ENCODE measurements around the gene CTSD. TPM values are rescaled to one million over a fixed set of nuclear protein-coding genes. Genes with fewer than 3 reads are reported as not detected.

Gene CTSD
- polyA plus RNA-seq, 1 donor from 2014 or later: 78.7 TPM

GRCh38 chr11:1757861-1758610 lies 5.7 kb downstream of the CTSD start:
- peaks cover 0 to 11% (median 4%) of the 10 kb centered on the region in 3 donors for H3K4me1 Mint-ChIP-seq
- H3K27ac Mint-ChIP-seq: peak overlapping the region in 2 of 3 donors; percentile 35 to 76
- no peaks in the 10 kb centered on the region for H3K9me3 Mint-ChIP-seq
- no peaks in the 10 kb centered on the region for H3K27me3 Mint-ChIP-seq
- H3K36me3 Mint-ChIP-seq: peaks cover 4% of the 10 kb centered on the region
- H3K4me3 Mint-ChIP-seq: peak overlapping the region in 1 of 4 donors; percentile 27

DNA sequence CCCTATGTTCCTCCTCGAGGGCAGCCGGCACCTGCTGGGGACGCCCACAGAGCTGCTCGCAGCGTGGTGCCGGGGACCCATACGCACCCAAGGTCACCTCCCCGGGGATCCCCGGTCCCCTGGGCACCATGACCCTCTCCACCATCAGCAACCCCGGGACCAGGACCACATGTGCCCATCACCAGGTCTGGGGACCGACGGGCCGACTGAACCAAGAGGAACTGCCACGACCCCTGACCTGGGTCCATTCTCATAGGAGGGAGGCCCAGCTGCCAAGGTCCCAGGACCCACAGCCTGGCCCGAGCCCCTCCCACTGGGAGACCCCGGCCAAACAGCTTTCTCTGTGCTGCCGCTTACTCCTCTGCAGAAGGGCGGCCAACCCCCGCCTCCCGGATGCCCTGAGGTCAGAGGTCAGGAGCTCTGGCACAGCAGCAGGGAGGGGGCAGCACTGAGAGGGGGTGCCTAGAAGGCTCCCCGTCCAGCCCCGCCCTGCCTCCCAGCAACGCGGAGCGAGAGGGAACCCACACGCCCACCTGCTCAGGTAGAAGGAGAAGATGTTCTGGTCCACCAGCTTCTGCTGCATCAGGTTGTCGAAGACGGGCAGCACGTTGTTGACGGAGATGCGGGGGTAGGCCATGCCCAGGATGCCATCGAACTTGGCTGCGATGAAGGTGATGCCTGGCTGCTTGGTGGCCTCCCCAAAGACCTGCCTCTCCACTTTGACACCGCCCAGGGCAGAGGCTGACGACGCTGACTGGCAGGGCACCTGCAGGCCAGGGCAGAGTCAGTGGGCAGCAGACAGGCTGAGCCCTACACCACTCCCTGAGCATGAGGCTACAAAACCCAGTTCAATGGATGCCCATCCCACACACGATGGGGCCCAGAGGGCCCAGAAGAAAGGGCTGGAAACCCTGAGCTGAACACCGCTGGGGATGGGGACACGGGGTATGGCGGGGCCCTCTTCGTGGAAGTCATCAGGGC lies 6.6 kb downstream of the CTSD start:
- H3K36me3 Mint-ChIP-seq: peaks cover 4% of the 10 kb centered on the region
- H3K9me3 Mint-ChIP-seq: no peaks in the 10 kb centered on the region
- peak overlapping the region in 1 of 3 donors; percentile 90 for H3K27ac Mint-ChIP-seq
- peak overlapping the region in 2 of 4 donors; percentile 35 to 57 for H3K4me3 Mint-ChIP-seq
- H3K27me3 Mint-ChIP-seq: no peaks in the 10 kb centered on the region
- peaks cover 0 to 6% (median 0%) of the 10 kb centered on the region in 3 donors for H3K4me1 Mint-ChIP-seq

DNA sequence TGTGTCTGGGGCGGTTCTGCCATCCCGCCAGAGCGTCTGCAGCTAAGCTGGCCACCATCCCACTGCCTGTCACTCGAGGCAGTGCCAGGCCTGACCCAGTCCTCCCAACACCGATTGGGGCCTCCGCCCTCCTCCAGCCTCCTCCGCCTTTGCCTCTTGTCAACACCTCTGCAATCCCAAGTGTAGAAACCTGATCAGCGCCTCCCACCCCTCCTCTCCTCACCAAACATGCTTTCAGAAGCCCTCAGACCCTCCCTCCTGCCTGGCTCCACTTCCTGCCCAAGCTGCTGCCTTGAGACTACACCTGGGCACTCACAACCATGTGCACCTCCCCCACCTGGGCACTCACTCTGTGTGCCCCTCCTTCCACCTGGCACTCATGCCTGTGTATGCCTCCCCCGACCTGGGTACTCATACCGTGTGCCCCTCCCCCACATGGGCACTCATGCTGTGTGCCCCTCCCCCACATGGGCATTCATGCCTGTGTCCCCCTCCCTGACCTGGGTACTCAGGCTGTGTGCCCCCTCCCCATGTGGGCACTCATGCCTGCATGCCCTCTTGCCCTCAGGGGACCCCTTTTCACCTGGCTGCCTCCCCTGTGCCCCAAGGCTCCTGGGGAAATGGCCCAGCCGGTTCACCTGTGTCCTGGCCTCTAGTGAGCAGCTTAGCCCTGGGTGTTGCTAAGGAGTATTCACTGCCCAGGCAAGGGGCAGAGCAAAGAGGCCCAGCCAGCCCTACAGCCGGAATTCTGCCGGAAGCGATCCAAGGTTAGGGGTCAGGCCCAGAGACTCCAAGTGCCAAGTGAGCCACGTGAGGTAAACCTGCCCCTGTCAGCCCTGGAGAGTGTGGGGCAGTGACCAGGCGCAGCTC lies 7.8 kb downstream of the CTSD start:
- Mint-ChIP-seq H3K27me3 (no peaks in the 10 kb centered on the region), H3K27ac (no peak overlapping the region), H3K4me3 (peak overlapping the region in 1 of 4 donors; percentile 87), H3K9me3 (no peaks in the 10 kb centered on the region), H3K36me3 (peaks cover 4% of the 10 kb centered on the region), H3K4me1 (peaks cover 0 to 3% (median 0%) of the 10 kb centered on the region in 3 donors)

GRCh38 chr11:1755344-1755691 lies 8.4 kb downstream of the CTSD start:
- H3K9me3 Mint-ChIP-seq: no peaks in the 10 kb centered on the region
- peak overlapping the region in 1 of 4 donors; percentile 87 for H3K4me3 Mint-ChIP-seq
- peaks cover 0 to 3% (median 0%) of the 10 kb centered on the region in 3 donors for H3K4me1 Mint-ChIP-seq
- H3K27me3 Mint-ChIP-seq: peaks cover 3% of the 10 kb centered on the region
- H3K36me3 Mint-ChIP-seq: peaks cover 4% of the 10 kb centered on the region
- no peak overlapping the region for H3K27ac Mint-ChIP-seq

DNA sequence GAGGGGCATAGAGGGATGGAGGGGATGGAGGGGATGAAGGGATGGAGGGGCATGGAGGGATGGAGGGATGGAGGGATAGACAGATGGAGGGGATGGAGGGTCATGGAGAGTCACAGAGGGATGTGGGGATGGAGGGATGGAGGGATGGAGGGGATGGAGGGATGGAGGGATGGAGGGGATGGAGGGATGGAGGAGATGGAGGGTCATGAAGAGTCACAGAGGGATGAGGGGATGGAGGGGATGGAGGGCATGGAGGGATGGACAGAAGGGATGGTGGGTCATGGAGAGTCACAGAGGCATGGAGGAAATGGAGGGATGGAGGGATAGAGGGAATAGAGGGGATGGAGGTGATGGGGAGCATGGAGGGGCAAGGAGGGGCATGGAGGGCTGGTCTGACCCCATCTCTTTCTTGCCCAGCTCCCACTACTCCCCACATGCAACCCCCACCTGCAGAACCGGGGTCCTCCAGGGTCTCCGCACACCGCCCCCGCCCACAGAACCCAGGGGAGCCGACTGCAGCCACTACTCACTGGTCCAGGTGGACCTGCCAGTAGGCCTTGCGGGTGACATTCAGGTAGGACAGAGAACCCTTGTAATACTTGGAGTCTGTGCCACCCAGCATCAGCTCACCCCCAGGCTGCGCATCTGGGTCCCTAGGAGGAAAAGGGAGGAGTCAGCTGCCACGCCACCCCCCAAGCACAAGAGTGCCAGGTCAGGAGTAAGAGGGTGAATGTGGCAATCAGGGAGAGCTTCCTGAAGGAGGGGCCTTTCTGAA lies 9.2 kb downstream of the CTSD start:
- peaks cover 5% of the 10 kb centered on the region for H3K36me3 Mint-ChIP-seq
- peaks cover 0 to 9% (median 0%) of the 10 kb centered on the region in 3 donors for H3K4me1 Mint-ChIP-seq
- H3K9me3 Mint-ChIP-seq: no peaks in the 10 kb centered on the region
- H3K4me3 Mint-ChIP-seq: peak overlapping the region in 1 of 4 donors; percentile 17
- peaks cover 11% of the 10 kb centered on the region for H3K27me3 Mint-ChIP-seq
- no peak overlapping the region for H3K27ac Mint-ChIP-seq

- H3K27ac Mint-ChIP-seq: no peak overlapping the region
- H3K27me3 Mint-ChIP-seq: peaks cover 13% of the 10 kb centered on the region
- no peaks in the 10 kb centered on the region for H3K9me3 Mint-ChIP-seq
- H3K4me1 Mint-ChIP-seq: peaks cover 0 to 10% (median 0%) of the 10 kb centered on the region in 3 donors
- no peak overlapping the region for H3K4me3 Mint-ChIP-seq
- peaks cover 5% of the 10 kb centered on the region for H3K36me3 Mint-ChIP-seq
Observed at GRCh38 chr11:1753929-1754305, 9.8 kb downstream of the CTSD start.

- H3K4me3 Mint-ChIP-seq: no peak overlapping the region
- peaks cover 15% of the 10 kb centered on the region for H3K27me3 Mint-ChIP-seq
- no peaks in the 10 kb centered on the region for H3K9me3 Mint-ChIP-seq
- no peak overlapping the region for H3K27ac Mint-ChIP-seq
- H3K4me1 Mint-ChIP-seq: peaks cover 0 to 10% (median 0%) of the 10 kb centered on the region in 3 donors
- H3K36me3 Mint-ChIP-seq: peaks cover 3% of the 10 kb centered on the region
Observed at GRCh38 chr11:1753229-1753928, 10.3 kb downstream of the CTSD start.

GRCh38 chr11:1752907-1753228 lies 10.9 kb downstream of the CTSD start:
- Mint-ChIP-seq H3K4me3 (no peak overlapping the region), H3K36me3 (peaks cover 3% of the 10 kb centered on the region), H3K9me3 (no peaks in the 10 kb centered on the region), H3K27ac (no peak overlapping the region), H3K4me1 (peaks cover 0 to 10% (median 0%) of the 10 kb centered on the region in 3 donors), H3K27me3 (peaks cover 15% of the 10 kb centered on the region)

DNA sequence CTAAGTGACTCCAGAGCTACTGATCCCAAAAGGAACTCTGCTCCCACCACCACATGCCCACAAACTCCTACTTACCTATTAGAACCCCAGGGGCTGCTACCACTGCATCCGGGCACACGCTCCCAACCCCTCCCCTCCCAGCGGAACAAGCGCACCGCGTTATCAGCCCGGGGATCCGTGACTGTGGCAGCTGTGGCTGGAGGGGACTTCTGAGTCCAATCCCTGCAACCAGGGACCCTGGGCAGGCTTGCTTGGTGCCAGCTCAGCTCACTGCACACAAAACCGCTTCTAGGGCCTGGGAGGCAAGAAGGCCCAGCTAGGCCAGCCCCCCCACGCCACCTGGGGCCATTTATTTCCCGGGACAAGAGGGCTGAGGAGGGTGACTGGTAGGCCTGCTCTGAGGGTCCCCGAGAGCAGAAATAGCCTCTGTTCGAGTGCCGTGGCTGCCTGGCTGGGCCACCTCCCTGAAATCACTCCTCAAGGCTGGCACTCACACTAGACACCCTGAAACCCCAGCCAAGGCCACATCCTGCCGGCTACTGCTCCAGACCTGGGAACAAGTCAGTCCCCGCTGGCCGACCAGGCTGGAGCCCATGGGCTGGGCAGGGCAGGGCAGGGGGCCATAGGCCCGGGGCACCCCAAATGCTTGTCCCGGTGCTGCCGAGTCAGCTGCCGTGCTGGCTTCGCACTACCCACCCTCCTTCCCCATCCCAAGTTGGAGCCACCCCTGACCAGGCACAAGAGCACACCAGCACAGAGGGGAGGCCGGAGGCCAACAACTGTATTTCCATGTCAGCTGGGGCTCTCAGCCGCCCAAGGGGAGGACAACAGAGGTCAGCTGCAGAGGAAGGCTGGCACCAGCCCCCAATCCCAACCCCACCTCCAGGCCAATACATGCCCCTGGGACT lies 11.5 kb downstream of the CTSD start:
- Mint-ChIP-seq H3K27me3 (peaks cover 15% of the 10 kb centered on the region), H3K4me1 (peaks cover 0 to 10% (median 0%) of the 10 kb centered on the region in 3 donors), H3K9me3 (no peaks in the 10 kb centered on the region), H3K36me3 (peaks cover 3% of the 10 kb centered on the region), H3K4me3 (no peak overlapping the region), H3K27ac (peak overlapping the region in 1 of 3 donors; percentile 48)

GRCh38 chr11:1751531-1751921 lies 12.2 kb downstream of the CTSD start:
- Mint-ChIP-seq H3K4me3 (no peak overlapping the region), H3K36me3 (peaks cover 3% of the 10 kb centered on the region), H3K4me1 (peaks cover 0 to 10% (median 0%) of the 10 kb centered on the region in 3 donors), H3K9me3 (no peaks in the 10 kb centered on the region), H3K27ac (peak overlapping the region in 1 of 3 donors; percentile 48), H3K27me3 (peaks cover 15% of the 10 kb centered on the region)

- Mint-ChIP-seq H3K4me3 (no peak overlapping the region), H3K9me3 (peaks cover 0 to 2% (median 0%) of the 10 kb centered on the region in 3 donors), H3K27ac (peak overlapping the region in 1 of 3 donors; percentile 53), H3K36me3 (peaks cover 3% of the 10 kb centered on the region), H3K4me1 (peaks cover 0 to 10% (median 0%) of the 10 kb centered on the region in 3 donors), H3K27me3 (peaks cover 15% of the 10 kb centered on the region)
Observed at GRCh38 chr11:1750840-1751530, 12.7 kb downstream of the CTSD start.

- Mint-ChIP-seq H3K27me3 (peaks cover 15% of the 10 kb centered on the region), H3K36me3 (peaks cover 3% of the 10 kb centered on the region), H3K4me1 (peaks cover 0 to 7% (median 0%) of the 10 kb centered on the region in 3 donors), H3K27ac (peak within 1 kb of the TSS in 2 of 3 donors; percentile 53 to 86), H3K9me3 (peaks cover 0 to 6% (median 2%) of the 10 kb centered on the region in 3 donors), H3K4me3 (peak within 1 kb of the TSS in 1 of 4 donors; percentile 65)
Observed at GRCh38 chr11:1750481-1750839, 13.3 kb downstream of the CTSD start, which contains the start of gene IFITM10. TSS of gene IFITM10 (minus strand) at chr11:1750595. CDS start at chr11:1750442, 153 bp downstream.

Data from IgD-negative memory B cell (primary cell).